Measurements from ENCODE around the gene TMEM255B. TPM values are rescaled to one million over a fixed set of nuclear protein-coding genes. Genes with fewer than 3 reads are reported as not detected.

Gene TMEM255B
- total RNA-seq, 1 experiment from 2014 or later = 4.7 TPM

DNA sequence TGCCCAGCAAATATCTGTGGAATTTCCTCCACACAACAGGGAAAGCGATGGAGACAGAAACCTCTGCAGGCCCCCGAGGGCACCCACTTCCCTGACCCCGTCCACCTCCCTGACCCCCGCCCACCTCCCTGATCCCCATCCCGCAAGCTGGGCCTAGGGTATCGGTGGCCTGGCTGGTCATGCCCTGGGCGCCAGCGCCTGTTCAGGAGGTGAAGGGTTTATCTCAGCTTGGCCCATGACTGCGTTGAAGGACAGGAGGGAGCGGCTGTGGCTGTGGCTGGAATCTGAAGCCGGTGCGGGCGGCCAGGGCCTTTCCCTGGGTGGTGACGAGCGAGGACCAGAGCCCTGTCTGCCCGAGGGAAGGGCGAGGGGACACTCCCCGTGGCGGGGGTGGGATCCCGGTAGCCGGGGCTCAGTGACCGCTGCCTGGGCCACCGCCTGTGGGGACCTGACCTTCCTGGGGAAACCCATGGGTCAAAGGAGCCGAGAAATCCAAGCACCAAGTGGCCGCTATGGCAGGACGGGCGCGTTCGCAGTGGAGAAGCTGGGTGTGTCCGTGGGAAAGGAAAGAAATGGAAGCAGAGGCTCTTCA lies 84.1 kb downstream of the TMEM255B start (continued):
- TF ChIP-seq GABPB1 (CRISPR knock-in tag; IDR thresholded peaks at IDR 0.05) (no peak), ZNF416 (CRISPR knock-in tag; IDR thresholded peaks at IDR 0.05) (no peak), CBFB (CRISPR knock-in tag; IDR thresholded peaks at IDR 0.05; ENCODE audit: low read depth) (no peak), ZNF138 (CRISPR knock-in tag; conservative IDR thresholded peaks at IDR 0.05) (no peak), ELF4 (CRISPR knock-in tag; IDR thresholded peaks at IDR 0.05; ENCODE audit: low read depth) (no peak), FOXP1 (CRISPR knock-in tag; IDR thresholded peaks at IDR 0.05; ENCODE audit: borderline replicate concordance) (no peak), MXD4 (CRISPR knock-in tag; IDR thresholded peaks at IDR 0.05; ENCODE audit: borderline replicate concordance) (no peak)
- TF ChIP-seq, protein P1, sequence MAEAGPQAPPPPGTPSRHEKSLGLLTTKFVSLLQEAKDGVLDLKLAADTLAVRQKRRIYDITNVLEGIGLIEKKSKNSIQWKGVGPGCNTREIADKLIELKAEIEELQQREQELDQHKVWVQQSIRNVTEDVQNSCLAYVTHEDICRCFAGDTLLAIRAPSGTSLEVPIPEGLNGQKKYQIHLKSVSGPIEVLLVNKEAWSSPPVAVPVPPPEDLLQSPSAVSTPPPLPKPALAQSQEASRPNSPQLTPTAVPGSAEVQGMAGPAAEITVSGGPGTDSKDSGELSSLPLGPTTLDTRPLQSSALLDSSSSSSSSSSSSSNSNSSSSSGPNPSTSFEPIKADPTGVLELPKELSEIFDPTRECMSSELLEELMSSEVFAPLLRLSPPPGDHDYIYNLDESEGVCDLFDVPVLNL (CRISPR knock-in tag; IDR thresholded peaks at IDR 0.05; ENCODE audit: borderline replicate concordance, low read depth) = no peak
- TF ChIP-seq, protein P2, sequence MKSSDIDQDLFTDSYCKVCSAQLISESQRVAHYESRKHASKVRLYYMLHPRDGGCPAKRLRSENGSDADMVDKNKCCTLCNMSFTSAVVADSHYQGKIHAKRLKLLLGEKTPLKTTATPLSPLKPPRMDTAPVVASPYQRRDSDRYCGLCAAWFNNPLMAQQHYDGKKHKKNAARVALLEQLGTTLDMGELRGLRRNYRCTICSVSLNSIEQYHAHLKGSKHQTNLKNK (CRISPR knock-in tag; IDR thresholded peaks at IDR 0.05) = no peak

DNA sequence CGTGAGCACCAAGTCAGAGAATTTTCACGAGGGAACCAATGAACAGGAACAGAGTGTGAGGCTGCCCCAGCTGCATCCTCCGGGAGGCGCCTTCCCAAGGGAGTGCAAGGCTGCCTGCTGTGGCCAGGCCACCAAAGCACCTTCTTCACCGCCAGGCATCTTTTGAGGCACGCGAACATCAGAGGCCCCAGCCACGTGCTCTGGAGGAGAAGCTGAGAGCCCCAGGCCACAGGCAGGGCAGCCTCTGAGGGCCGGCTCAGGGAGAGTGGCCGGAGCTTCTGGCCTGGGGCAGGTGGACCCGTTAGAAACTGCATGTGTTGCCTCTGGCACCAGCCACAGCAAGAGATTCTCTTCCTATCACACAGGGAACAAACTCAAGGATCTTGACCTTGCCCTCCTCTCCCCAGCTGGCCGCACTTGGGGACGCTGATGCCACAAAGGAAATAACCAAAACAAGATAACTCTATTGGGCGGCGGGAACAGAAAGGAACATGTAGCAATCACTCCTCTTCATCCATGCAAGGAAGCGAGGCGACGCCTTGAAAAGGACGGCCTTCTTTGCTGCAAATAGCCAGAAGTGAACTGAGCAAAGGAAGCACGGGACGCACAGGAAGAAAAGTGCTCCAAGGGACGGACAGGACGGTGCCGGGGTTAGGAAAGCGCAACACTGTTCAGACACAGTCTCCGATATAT lies 85.0 kb downstream of the TMEM255B start:
- POLR2A ChIA-PET = no interaction called here
- DNase-seq (ENCODE audit: low spot score) = no peak
- Mint-ChIP-seq H3K27me3 (ENCODE audit: low read depth) (no peaks in the 10 kb centered on the region), H3K9me3 (no peaks in the 10 kb centered on the region), H3K36me3 (no peaks in the 10 kb centered on the region; the same call in 1 of the 2 replicates), H3K4me1 (peaks cover 2% of the 10 kb centered on the region; the same call in 1 of the 2 replicates), H3K27ac (peak overlapping the region; percentile 88), H3K4me3 (no peak overlapping the region)
- peak; percentile 56 for ATAC-seq
- no peak for TF ChIP-seq PRRX2 (CRISPR knock-in tag; IDR thresholded peaks at IDR 0.05)
- TF ChIP-seq, protein P1 (CRISPR knock-in tag; IDR thresholded peaks at IDR 0.05; ENCODE audit: borderline replicate concordance, low read depth) = no peak
- no peak for TF ChIP-seq KAT7 (CRISPR knock-in tag; IDR thresholded peaks at IDR 0.05; ENCODE audit: borderline replicate concordance)
- no peak for TF ChIP-seq ZNF263 (CRISPR knock-in tag; IDR thresholded peaks at IDR 0.05; ENCODE audit: low read depth)
- TF ChIP-seq TEAD4 (CRISPR knock-in tag; IDR thresholded peaks at IDR 0.05) = no peak
- no peak for TF ChIP-seq NR2C2 (CRISPR knock-in tag; IDR thresholded peaks at IDR 0.05)
- no peak for TF ChIP-seq EMX1 (CRISPR knock-in tag; IDR thresholded peaks at IDR 0.05)
- TF ChIP-seq, protein P3, sequence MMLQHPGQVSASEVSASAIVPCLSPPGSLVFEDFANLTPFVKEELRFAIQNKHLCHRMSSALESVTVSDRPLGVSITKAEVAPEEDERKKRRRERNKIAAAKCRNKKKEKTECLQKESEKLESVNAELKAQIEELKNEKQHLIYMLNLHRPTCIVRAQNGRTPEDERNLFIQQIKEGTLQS (CRISPR knock-in tag; conservative IDR thresholded peaks at IDR 0.05) = no peak
- TF ChIP-seq ZNF219 (CRISPR knock-in tag; IDR thresholded peaks at IDR 0.05; ENCODE audit: borderline replicate concordance) = no peak
- TF ChIP-seq, protein P4, sequence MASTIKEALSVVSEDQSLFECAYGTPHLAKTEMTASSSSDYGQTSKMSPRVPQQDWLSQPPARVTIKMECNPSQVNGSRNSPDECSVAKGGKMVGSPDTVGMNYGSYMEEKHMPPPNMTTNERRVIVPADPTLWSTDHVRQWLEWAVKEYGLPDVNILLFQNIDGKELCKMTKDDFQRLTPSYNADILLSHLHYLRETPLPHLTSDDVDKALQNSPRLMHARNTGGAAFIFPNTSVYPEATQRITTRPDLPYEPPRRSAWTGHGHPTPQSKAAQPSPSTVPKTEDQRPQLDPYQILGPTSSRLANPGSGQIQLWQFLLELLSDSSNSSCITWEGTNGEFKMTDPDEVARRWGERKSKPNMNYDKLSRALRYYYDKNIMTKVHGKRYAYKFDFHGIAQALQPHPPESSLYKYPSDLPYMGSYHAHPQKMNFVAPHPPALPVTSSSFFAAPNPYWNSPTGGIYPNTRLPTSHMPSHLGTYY (CRISPR knock-in tag; IDR thresholded peaks at IDR 0.05) = no peak
- no peak for TF ChIP-seq TEAD1 (CRISPR knock-in tag; IDR thresholded peaks at IDR 0.05)
- TF ChIP-seq, protein P5, sequence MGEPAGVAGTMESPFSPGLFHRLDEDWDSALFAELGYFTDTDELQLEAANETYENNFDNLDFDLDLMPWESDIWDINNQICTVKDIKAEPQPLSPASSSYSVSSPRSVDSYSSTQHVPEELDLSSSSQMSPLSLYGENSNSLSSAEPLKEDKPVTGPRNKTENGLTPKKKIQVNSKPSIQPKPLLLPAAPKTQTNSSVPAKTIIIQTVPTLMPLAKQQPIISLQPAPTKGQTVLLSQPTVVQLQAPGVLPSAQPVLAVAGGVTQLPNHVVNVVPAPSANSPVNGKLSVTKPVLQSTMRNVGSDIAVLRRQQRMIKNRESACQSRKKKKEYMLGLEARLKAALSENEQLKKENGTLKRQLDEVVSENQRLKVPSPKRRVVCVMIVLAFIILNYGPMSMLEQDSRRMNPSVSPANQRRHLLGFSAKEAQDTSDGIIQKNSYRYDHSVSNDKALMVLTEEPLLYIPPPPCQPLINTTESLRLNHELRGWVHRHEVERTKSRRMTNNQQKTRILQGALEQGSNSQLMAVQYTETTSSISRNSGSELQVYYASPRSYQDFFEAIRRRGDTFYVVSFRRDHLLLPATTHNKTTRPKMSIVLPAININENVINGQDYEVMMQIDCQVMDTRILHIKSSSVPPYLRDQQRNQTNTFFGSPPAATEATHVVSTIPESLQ (CRISPR knock-in tag; IDR thresholded peaks at IDR 0.05) = no peak
- TF ChIP-seq ZNF671 (CRISPR knock-in tag; IDR thresholded peaks at IDR 0.05) = no peak
- CTCF ChIA-PET = interaction anchor here (1.0 to 1.1 kb wide), 2 partner anchors 10 to 11 kb away, joined by 3 to 5 read pairs; no protein-coding TSS in a partner anchor
